ENCODE measurements around the gene RAB44. TPM values are rescaled to one million over a fixed set of nuclear protein-coding genes. Genes with fewer than 3 reads are reported as not detected.

Gene RAB44
- total RNA-seq, 1 experiment from 2014 or later: 0.09 TPM

DNA sequence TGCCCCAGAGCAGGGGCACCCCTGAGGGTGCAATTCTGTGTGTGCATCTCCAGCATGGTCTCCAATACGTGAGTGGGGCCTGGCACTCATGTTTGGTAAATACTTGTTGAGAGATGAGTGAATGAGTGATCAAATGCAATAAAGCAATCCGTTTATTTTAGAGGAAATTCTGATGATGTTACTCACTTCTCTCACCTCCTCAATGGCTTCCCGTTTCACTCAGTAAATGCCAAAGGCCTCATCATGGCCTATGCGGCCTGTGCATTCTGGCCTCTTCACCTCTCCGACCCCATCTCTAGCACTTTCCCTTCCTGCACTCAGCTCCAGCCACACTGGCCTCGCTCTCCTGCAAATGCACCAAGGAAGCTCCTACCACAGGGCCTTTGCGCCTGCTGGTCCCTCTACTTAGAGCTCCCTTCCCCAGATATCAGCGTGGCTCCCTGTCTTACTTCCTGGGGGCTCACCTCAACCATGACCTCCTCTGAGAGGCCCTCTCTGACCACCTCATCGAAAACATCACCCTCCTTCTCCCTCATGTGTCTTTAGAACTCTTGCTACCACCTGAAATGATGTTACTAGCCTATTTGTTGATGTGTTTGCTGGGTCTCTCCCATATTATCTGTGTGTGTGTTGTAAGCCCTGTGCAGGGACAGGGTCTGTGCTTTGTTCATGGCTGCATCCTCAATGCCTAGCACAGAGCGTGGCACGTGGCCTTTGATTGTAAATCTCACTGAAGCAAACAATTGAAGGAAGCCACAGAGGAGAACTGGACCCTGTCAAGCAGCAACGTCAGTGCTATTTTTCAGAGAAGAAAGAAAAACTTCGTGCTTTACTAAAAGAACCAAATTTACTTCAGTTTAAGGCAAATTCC is 42.6 kb downstream of the RAB44 start:
- ChIA-PET CTCF (interaction anchor here (1.2 kb wide), 1 partner anchor 19 kb away, joined by 4 read pairs; no protein-coding TSS in a partner anchor), POLR2A (no interaction called here)
- TF ChIP-seq, protein P1, sequence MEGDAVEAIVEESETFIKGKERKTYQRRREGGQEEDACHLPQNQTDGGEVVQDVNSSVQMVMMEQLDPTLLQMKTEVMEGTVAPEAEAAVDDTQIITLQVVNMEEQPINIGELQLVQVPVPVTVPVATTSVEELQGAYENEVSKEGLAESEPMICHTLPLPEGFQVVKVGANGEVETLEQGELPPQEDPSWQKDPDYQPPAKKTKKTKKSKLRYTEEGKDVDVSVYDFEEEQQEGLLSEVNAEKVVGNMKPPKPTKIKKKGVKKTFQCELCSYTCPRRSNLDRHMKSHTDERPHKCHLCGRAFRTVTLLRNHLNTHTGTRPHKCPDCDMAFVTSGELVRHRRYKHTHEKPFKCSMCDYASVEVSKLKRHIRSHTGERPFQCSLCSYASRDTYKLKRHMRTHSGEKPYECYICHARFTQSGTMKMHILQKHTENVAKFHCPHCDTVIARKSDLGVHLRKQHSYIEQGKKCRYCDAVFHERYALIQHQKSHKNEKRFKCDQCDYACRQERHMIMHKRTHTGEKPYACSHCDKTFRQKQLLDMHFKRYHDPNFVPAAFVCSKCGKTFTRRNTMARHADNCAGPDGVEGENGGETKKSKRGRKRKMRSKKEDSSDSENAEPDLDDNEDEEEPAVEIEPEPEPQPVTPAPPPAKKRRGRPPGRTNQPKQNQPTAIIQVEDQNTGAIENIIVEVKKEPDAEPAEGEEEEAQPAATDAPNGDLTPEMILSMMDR (IDR thresholded peaks at IDR 0.05; ENCODE audit: unreplicated experiment): no peak
- peaks cover 11% of the 10 kb centered on the region for H3K4me1 Mint-ChIP-seq (ENCODE audit: insufficient read depth, unreplicated experiment)
- no peaks in the 10 kb centered on the region for H3K9me3 Mint-ChIP-seq (ENCODE audit: unreplicated experiment)
- DNase-seq (ENCODE audit: unreplicated experiment): no peak
- no peak overlapping the region for H3K4me3 Mint-ChIP-seq (ENCODE audit: unreplicated experiment)
- BruUV-seq (replicated peaks): no TSS peak
- H3K36me3 Mint-ChIP-seq (ENCODE audit: insufficient read depth, unreplicated experiment): no peaks in the 10 kb centered on the region
- no peaks in the 10 kb centered on the region for H3K27me3 Mint-ChIP-seq (ENCODE audit: insufficient read depth, unreplicated experiment)
- H3K27ac Mint-ChIP-seq (ENCODE audit: low read depth, unreplicated experiment): no peak overlapping the region
- intact Hi-C loops (cut with micrococcal nuclease): no loop called here

DNA sequence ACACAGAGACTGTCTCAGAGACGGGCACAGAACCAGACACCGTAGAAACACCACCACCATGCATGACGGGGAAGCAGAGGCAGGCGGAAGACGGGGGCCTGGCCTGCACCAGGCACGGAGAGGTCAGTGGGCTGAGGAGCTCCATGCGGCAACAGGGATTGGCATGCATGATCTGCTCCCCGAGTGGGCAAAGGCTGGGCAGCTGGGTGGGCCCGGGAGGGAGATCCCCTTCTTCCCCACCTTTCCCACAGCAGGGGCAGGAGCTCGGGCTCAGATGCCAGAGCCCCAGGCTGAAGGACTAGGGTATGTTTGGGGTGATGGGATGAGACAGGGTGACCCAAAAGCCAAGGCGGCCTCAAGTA is 43.2 kb downstream of the RAB44 start:
- H3K9me3 Mint-ChIP-seq (ENCODE audit: unreplicated experiment): no peaks in the 10 kb centered on the region
- peaks cover 11% of the 10 kb centered on the region for H3K4me1 Mint-ChIP-seq (ENCODE audit: insufficient read depth, unreplicated experiment)
- no peaks in the 10 kb centered on the region for H3K36me3 Mint-ChIP-seq (ENCODE audit: insufficient read depth, unreplicated experiment)
- TF ChIP-seq, protein P1 (IDR thresholded peaks at IDR 0.05; ENCODE audit: unreplicated experiment): no peak
- no peak overlapping the region for H3K27ac Mint-ChIP-seq (ENCODE audit: low read depth, unreplicated experiment)
- intact Hi-C loops (cut with micrococcal nuclease): no loop called here
- BruUV-seq (replicated peaks): no TSS peak
- CTCF ChIA-PET: interaction anchor here (1.2 kb wide), 1 partner anchor 18 kb away, joined by 4 read pairs; no protein-coding TSS in a partner anchor
- no peak for DNase-seq (ENCODE audit: unreplicated experiment)
- no peak overlapping the region for H3K4me3 Mint-ChIP-seq (ENCODE audit: unreplicated experiment)
- POLR2A ChIA-PET: no interaction called here
- no peaks in the 10 kb centered on the region for H3K27me3 Mint-ChIP-seq (ENCODE audit: insufficient read depth, unreplicated experiment)

GRCh38 chr6:36742146-36742545 is 44.5 kb downstream of the RAB44 start:
- intact Hi-C loops (cut with micrococcal nuclease): no loop called here
- H3K4me1 Mint-ChIP-seq (ENCODE audit: insufficient read depth, unreplicated experiment): peaks cover 11% of the 10 kb centered on the region
- no peaks in the 10 kb centered on the region for H3K9me3 Mint-ChIP-seq (ENCODE audit: unreplicated experiment)
- H3K27me3 Mint-ChIP-seq (ENCODE audit: insufficient read depth, unreplicated experiment): no peaks in the 10 kb centered on the region
- no peak for DNase-seq (ENCODE audit: unreplicated experiment)
- BruUV-seq (replicated peaks): no TSS peak
- ChIA-PET CTCF (no interaction called here), POLR2A (no interaction called here)
- no peaks in the 10 kb centered on the region for H3K36me3 Mint-ChIP-seq (ENCODE audit: insufficient read depth, unreplicated experiment)
- TF ChIP-seq, protein P1 (IDR thresholded peaks at IDR 0.05; ENCODE audit: unreplicated experiment): no peak
- H3K4me3 Mint-ChIP-seq (ENCODE audit: unreplicated experiment): no peak overlapping the region
- no peak overlapping the region for H3K27ac Mint-ChIP-seq (ENCODE audit: low read depth, unreplicated experiment)

- no peak for DNase-seq (ENCODE audit: unreplicated experiment)
- no peaks in the 10 kb centered on the region for H3K9me3 Mint-ChIP-seq (ENCODE audit: unreplicated experiment)
- no peak overlapping the region for H3K4me3 Mint-ChIP-seq (ENCODE audit: unreplicated experiment)
- TF ChIP-seq, protein P1 (IDR thresholded peaks at IDR 0.05; ENCODE audit: unreplicated experiment): no peak
- no peak overlapping the region for H3K27ac Mint-ChIP-seq (ENCODE audit: low read depth, unreplicated experiment)
- BruUV-seq (replicated peaks): no TSS peak
- H3K27me3 Mint-ChIP-seq (ENCODE audit: insufficient read depth, unreplicated experiment): no peaks in the 10 kb centered on the region
- no peaks in the 10 kb centered on the region for H3K36me3 Mint-ChIP-seq (ENCODE audit: insufficient read depth, unreplicated experiment)
- CTCF ChIA-PET: no interaction called here
- intact Hi-C loops (cut with micrococcal nuclease): no loop called here
- POLR2A ChIA-PET: interaction anchor here (0.5 kb wide), 1 partner anchor 122 kb away, joined by 3 read pairs; no protein-coding TSS in a partner anchor
- H3K4me1 Mint-ChIP-seq (ENCODE audit: insufficient read depth, unreplicated experiment): peaks cover 11% of the 10 kb centered on the region
Observed at GRCh38 chr6:36743032-36743431, 45.4 kb downstream of the RAB44 start.

Data from MCF 10A (cell line).